HG03558 (cell line): Measurements from ENCODE around the gene DNAJC13.
A peak's percentile ranks its signal among the peaks of the same experiment; 100 is the strongest.
"Not testable (repeated sequence)": the region's sequence is repeated elsewhere in the genome, so short reads cannot be mapped to it uniquely, and the experiment has no call there.

Source experiments
- ATAC-seq: cut with Tn5 transposase; IDR thresholded peaks from one replicate; pipeline ENCODE4 v1.9.1; 2021; ENCODE audit warnings: moderate number of reproducible peaks; ENCODE audit not compliant: unreplicated experiment; ENCODE audit errors: extremely low read depth

The DNAJC13 gene

GRCh38 chr3:132536442-132537153 is 119.3 kb downstream of the DNAJC13 start:
- no peak for ATAC-seq

GRCh38 chr3:132537297-132537696 is 120.0 kb downstream of the DNAJC13 start:
- no peak for ATAC-seq

- ATAC-seq: no peak
Observed at GRCh38 chr3:132538072-132538471, 120.8 kb downstream of the DNAJC13 start.

GRCh38 chr3:132539681-132540080 is 122.4 kb downstream of the DNAJC13 start:
- ATAC-seq: no peak

GRCh38 chr3:132542577-132542976 is 125.3 kb downstream of the DNAJC13 start:
- ATAC-seq: no peak

GRCh38 chr3:132543011-132543739 is 125.9 kb downstream of the DNAJC13 start:
- no peak for ATAC-seq

- ATAC-seq: no peak
Observed at GRCh38 chr3:132544130-132544529, 126.8 kb downstream of the DNAJC13 start.

- ATAC-seq: no peak
Observed at GRCh38 chr3:132545471-132545870, 128.2 kb downstream of the DNAJC13 start.

- ATAC-seq: no peak
Observed at GRCh38 chr3:132549169-132549568, 131.9 kb downstream of the DNAJC13 start.

- peak; percentile 79 for ATAC-seq
Observed at GRCh38 chr3:132549890-132550578, 132.7 kb downstream of the DNAJC13 start.

GRCh38 chr3:132550579-132551305 is 133.4 kb downstream of the DNAJC13 start:
- no peak for ATAC-seq

- ATAC-seq: no peak
Observed at GRCh38 chr3:132553826-132554225, 136.5 kb downstream of the DNAJC13 start.

- ATAC-seq: no peak
Observed at GRCh38 chr3:132554437-132554836, 137.1 kb downstream of the DNAJC13 start.

GRCh38 chr3:132555306-132556035 is 138.2 kb downstream of the DNAJC13 start:
- no peak for ATAC-seq

- not testable (repeated sequence) for ATAC-seq
Observed at GRCh38 chr3:132556036-132556386, 138.7 kb downstream of the DNAJC13 start.

- no peak for ATAC-seq
Observed at GRCh38 chr3:132556508-132557159, 139.3 kb downstream of the DNAJC13 start.

GRCh38 chr3:132561003-132561402 is 143.7 kb downstream of the DNAJC13 start:
- ATAC-seq: no peak

- no peak for ATAC-seq
Observed at GRCh38 chr3:132563420-132564069, 146.2 kb downstream of the DNAJC13 start.

- no peak for ATAC-seq
Observed at GRCh38 chr3:132564070-132564465, 146.8 kb downstream of the DNAJC13 start.
